CD4-positive, alpha-beta T cell (primary cell): Measurements from ENCODE around the gene KRTAP10-5. TPM values are rescaled to one million over a fixed set of nuclear protein-coding genes. Genes with fewer than 3 reads are reported as not detected.

Experiments
- ATAC-seq: fragments of 200-7000 bp; cut with Tn5 transposase; one replicate; pipeline ENCODE4 v1.10.0; 2022; ENCODE audit warnings: mild to moderate bottlenecking; ENCODE audit not compliant: poor library complexity
- CTCF ChIA-PET: fragments of 350-600 bp; sonication (Branson Sonifier 250); formaldehyde crosslinking; loops from one replicate; lab custom pipeline; 2021; ENCODE audit warnings: antibody characterized with exemption, inconsistent platforms; lab: Charles Lee
- POLR2A ChIA-PET: fragments of 350-600 bp; sonication (Branson Sonifier 250); formaldehyde crosslinking; loops from one replicate; lab custom pipeline; 2021; ENCODE audit warnings: antibody characterized with exemption, inconsistent platforms; lab: Charles Lee
- DNase-seq, 14 experiments: peaks; one replicate each; pipeline ENCODE4 v3.0.0-alpha.2; 2013 to 2020; ENCODE audit warnings: mixed read lengths in 2 of 14
- H3K27ac ChIP-seq, 2 donors: one replicate each; pipeline versions ENCODE4 v1.5.1 to v1.7.0; 2013; ENCODE audit warnings: low read length in 2 of 2, low read depth in 1 of 2, mild to moderate bottlenecking in 1 of 2
- H3K27me3 ChIP-seq, 2 experiments: 1 replicate in 1 of 2; 2 replicates in 1 of 2; pipeline versions ENCODE4 v1.6.1 to v1.7.0; 2013; ENCODE audit warnings: low read length in 2 of 2, control low read depth in 1 of 2, mild to moderate bottlenecking in 1 of 2, moderate library complexity in 1 of 2; ENCODE audit not compliant: insufficient read depth in 2 of 2, control insufficient read depth in 1 of 2
- H3K36me3 ChIP-seq: one replicate; pipeline ENCODE4 v1.6.1; 2013; ENCODE audit warnings: low read length, control low read depth; ENCODE audit not compliant: insufficient read depth
- H3K4me1 ChIP-seq: one replicate; pipeline ENCODE4 v1.6.1; 2013; ENCODE audit warnings: low read length, control low read depth; ENCODE audit not compliant: insufficient read depth
- H3K4me3 ChIP-seq: one replicate; pipeline ENCODE4 v1.5.1; 2013; ENCODE audit warnings: mild to moderate bottlenecking, low read length, moderate library complexity
- H3K9me3 ChIP-seq, 2 experiments: 1 replicate in 1 of 2; 2 replicates in 1 of 2; pipeline versions ENCODE4 v1.6.1 to v1.7.0; 2013; ENCODE audit warnings: low read length in 2 of 2, mild to moderate bottlenecking in 2 of 2, control low read depth in 1 of 2, moderate library complexity in 1 of 2; ENCODE audit not compliant: control insufficient read depth in 1 of 2, insufficient read depth in 1 of 2
- H3K27ac Mint-ChIP-seq: one replicate; pipeline ENCODE4 v1.8.0; 2020; ENCODE audit warnings: mixed read lengths
- H3K27me3 Mint-ChIP-seq: one replicate; pipeline ENCODE4 v1.8.0; 2021; ENCODE audit warnings: mixed read lengths
- H3K36me3 Mint-ChIP-seq: one replicate; pipeline ENCODE4 v1.8.0; 2021; ENCODE audit warnings: low read depth, mixed read lengths
- H3K4me1 Mint-ChIP-seq: one replicate; pipeline ENCODE4 v1.8.0; 2021; ENCODE audit warnings: low read depth, mixed read lengths
- H3K4me3 Mint-ChIP-seq: one replicate; pipeline ENCODE4 v1.8.0; 2020; ENCODE audit warnings: mild to moderate bottlenecking, mixed read lengths
- H3K9me3 Mint-ChIP-seq: one replicate; pipeline ENCODE4 v1.8.0; 2020; ENCODE audit warnings: mixed read lengths
- CTCF ChIP-seq: fragments of 200-600 bp; IDR thresholded peaks from one replicate; pipeline ENCODE4 v1.8.0; 2022; ENCODE audit warnings: antibody characterized with exemption, mild to moderate bottlenecking
- intact Hi-C, 2 experiments: fragments of 100-400 bp; cut with DNase I in 1 of 2; cut with micrococcal nuclease in 1 of 2; formaldehyde crosslinking; loops; one replicate each; pipeline versions ENCODE4 v1.15.1 to v1.9.0; 2023 to 2025; cut with DNase I, micrococcal nuclease
- total RNA-seq, 174 experiments: library from RNA in 2 of 174; stranded (reverse) in 2 of 174; gene quantifications; one replicate each; pipeline ENCODE4 v1.2.3 and lab custom pipeline; 2021 to 2026

Gene KRTAP10-5
- total RNA-seq, 2 experiments from 2014 or later, result not detected

- H3K4me3 Mint-ChIP-seq, result no peak overlapping the region
- Histone ChIP-seq H3K27me3 (no peaks in the 10 kb centered on the region), H3K4me3 (no peak overlapping the region), H3K4me1 (no peaks in the 10 kb centered on the region), H3K9me3 (peaks cover 22 to 26% of the 10 kb centered on the region in 2 experiments), H3K27ac (no peak overlapping the region), H3K36me3 (no peaks in the 10 kb centered on the region)
- ATAC-seq (no peak), DNase-seq (no peak)
- H3K36me3 Mint-ChIP-seq, result no peaks in the 10 kb centered on the region
- H3K27ac Mint-ChIP-seq, result no peak overlapping the region
- TF ChIP-seq CTCF, result no peak
- H3K9me3 Mint-ChIP-seq, result peaks cover 10% of the 10 kb centered on the region
- H3K4me1 Mint-ChIP-seq, result no peaks in the 10 kb centered on the region
- H3K27me3 Mint-ChIP-seq, result peaks cover 4% of the 10 kb centered on the region
- CTCF ChIA-PET, result no interaction called here
- POLR2A ChIA-PET, result no interaction called here
- intact Hi-C loops, result no loop called here
Measured at GRCh38 chr21:44609193-44609592, 28.8 kb upstream of the KRTAP10-5 start.

- ATAC-seq, result no peak
- Mint-ChIP-seq H3K27me3 (peaks cover 4% of the 10 kb centered on the region), H3K4me1 (no peaks in the 10 kb centered on the region), H3K27ac (no peak overlapping the region), H3K4me3 (no peak overlapping the region), H3K9me3 (peaks cover 10% of the 10 kb centered on the region), H3K36me3 (no peaks in the 10 kb centered on the region)
- CTCF ChIA-PET, result no interaction called here
- no peak overlapping the region for H3K27ac ChIP-seq
- intact Hi-C loops, result no loop called here
- no peak for DNase-seq
- peaks cover 18 to 22% of the 10 kb centered on the region in 2 experiments for H3K9me3 ChIP-seq
- TF ChIP-seq CTCF, result no peak
- POLR2A ChIA-PET, result no interaction called here
- no peaks in the 10 kb centered on the region for H3K36me3 ChIP-seq
- H3K4me3 ChIP-seq, result no peak overlapping the region
- no peaks in the 10 kb centered on the region for H3K27me3 ChIP-seq
- peaks cover 2% of the 10 kb centered on the region for H3K4me1 ChIP-seq
Measured at GRCh38 chr21:44606495-44606894, 26.1 kb upstream of the KRTAP10-5 start.

GRCh38 chr21:44603911-44604310 lies 23.5 kb upstream of the KRTAP10-5 start:
- H3K36me3 Mint-ChIP-seq, result no peaks in the 10 kb centered on the region
- CTCF ChIA-PET, result no interaction called here
- peaks cover 2% of the 10 kb centered on the region for H3K4me1 ChIP-seq
- H3K4me3 ChIP-seq, result no peak overlapping the region
- DNase-seq (no peak), ATAC-seq (no peak)
- H3K27me3 ChIP-seq, result no peaks in the 10 kb centered on the region
- no peak overlapping the region for H3K27ac ChIP-seq
- POLR2A ChIA-PET, result no interaction called here
- no peak overlapping the region for H3K4me3 Mint-ChIP-seq
- peaks cover 2 to 11% of the 10 kb centered on the region in 2 experiments for H3K9me3 ChIP-seq
- H3K9me3 Mint-ChIP-seq, result peaks cover 4% of the 10 kb centered on the region
- no peaks in the 10 kb centered on the region for H3K4me1 Mint-ChIP-seq
- peaks cover 4% of the 10 kb centered on the region for H3K27me3 Mint-ChIP-seq
- H3K36me3 ChIP-seq, result no peaks in the 10 kb centered on the region
- TF ChIP-seq CTCF, result no peak
- no peak overlapping the region for H3K27ac Mint-ChIP-seq
- intact Hi-C loops, result no loop called here
